GM12892 (cell line): Measurements from ENCODE around the gene RILPL2.

Experiments
- POLR2A ChIP-seq: IDR thresholded peaks from 2 replicates; pipeline ENCODE4 v1.6.1; 2011; ENCODE audit warnings: low read depth, low read length, control low read depth
- POLR2AphosphoS5 ChIP-seq: IDR thresholded peaks from 2 replicates; pipeline ENCODE4 v1.6.1; 2011; ENCODE audit warnings: low read depth, low read length, control low read depth
- TAF1 ChIP-seq: IDR thresholded peaks from 2 replicates; pipeline ENCODE4 v1.6.1; 2011; ENCODE audit warnings: low read depth, mild to moderate bottlenecking, control low read depth, low read length, borderline replicate concordance

DNA sequence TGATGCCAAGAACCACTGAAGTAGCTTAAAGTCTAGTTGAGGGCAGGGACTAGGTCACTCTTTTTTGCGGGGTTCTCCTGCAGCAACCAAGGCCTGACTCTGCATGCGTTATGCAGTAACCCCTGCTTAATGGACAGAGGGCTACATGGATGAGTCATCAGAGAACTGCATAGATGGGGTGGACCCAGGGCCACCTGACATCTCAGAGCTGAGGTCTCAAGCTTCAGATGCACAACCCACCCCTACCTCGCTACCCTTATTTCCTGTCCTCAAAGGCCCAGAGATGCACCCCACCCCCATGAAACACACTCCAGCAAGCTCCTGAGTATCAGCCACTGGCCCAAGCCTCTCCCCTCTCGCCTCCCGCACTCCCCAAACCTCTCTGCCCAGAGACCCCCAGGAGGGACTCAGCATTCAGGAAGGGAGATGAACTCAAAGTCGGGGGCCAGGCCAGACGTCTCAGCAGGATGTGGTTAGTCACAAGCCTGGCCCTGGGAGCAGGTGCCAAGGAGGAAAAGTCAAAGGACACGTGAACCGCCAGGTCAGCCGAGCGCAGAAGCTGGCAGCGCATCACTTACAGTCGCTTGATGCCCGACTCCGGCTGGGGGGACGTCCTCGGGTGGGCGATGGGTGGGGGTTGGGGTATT is 47.2 kb upstream of the RILPL2 start:
- TF ChIP-seq POLR2A: no peak
- no peak for TF ChIP-seq POLR2AphosphoS5
- no peak for TF ChIP-seq TAF1
